Measurements from ENCODE around the gene ST7.

DNA sequence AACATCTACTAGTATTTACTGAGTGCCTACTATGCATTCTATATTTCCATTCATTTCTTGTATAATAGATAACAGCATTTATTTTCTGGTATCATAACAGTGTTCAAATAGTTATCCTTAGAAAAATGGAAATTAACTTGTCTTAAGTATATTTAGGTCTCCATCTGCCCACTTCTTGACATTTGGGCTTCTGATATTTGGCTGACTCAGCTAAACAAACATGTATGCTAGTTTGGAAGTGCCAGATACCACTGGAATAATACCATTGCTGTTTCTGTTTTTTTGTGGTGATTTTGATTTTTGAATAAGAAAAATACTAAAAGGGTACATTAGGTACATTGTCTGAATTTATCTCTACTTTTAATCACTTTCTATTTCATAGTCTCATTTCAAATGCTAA is 169.2 kb downstream of the ST7 start:
- TF ChIP-seq, protein P1, sequence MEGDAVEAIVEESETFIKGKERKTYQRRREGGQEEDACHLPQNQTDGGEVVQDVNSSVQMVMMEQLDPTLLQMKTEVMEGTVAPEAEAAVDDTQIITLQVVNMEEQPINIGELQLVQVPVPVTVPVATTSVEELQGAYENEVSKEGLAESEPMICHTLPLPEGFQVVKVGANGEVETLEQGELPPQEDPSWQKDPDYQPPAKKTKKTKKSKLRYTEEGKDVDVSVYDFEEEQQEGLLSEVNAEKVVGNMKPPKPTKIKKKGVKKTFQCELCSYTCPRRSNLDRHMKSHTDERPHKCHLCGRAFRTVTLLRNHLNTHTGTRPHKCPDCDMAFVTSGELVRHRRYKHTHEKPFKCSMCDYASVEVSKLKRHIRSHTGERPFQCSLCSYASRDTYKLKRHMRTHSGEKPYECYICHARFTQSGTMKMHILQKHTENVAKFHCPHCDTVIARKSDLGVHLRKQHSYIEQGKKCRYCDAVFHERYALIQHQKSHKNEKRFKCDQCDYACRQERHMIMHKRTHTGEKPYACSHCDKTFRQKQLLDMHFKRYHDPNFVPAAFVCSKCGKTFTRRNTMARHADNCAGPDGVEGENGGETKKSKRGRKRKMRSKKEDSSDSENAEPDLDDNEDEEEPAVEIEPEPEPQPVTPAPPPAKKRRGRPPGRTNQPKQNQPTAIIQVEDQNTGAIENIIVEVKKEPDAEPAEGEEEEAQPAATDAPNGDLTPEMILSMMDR (IDR thresholded peaks at IDR 0.05): no peak
- TF ChIP-seq, protein P2, sequence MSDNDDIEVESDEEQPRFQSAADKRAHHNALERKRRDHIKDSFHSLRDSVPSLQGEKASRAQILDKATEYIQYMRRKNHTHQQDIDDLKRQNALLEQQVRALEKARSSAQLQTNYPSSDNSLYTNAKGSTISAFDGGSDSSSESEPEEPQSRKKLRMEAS (CRISPR knock-in tag; IDR thresholded peaks at IDR 0.05): no peak
- no peak for TF ChIP-seq ZBTB21 (CRISPR knock-in tag; IDR thresholded peaks at IDR 0.05; ENCODE audit: borderline replicate concordance)
- TF ChIP-seq SP1 (CRISPR knock-in tag; conservative IDR thresholded peaks at IDR 0.05): no peak
- no peak for TF ChIP-seq CREB1 (CRISPR knock-in tag; IDR thresholded peaks at IDR 0.05)

Data from WTC11 (cell line).